ENCODE results near the gene ABLIM3.

ABLIM3 gene

GRCh38 chr5:149284501-149284900, 143.2 kb downstream of the ABLIM3 start:
- no peak for DNase-seq

- DNase-seq: no peak
These were observed 143.9 kb downstream of the ABLIM3 start for GRCh38 chr5:149285153-149285552.

GRCh38 chr5:149288436-149288835, 147.1 kb downstream of the ABLIM3 start:
- no peak for DNase-seq

GRCh38 chr5:149289301-149289700, 148.0 kb downstream of the ABLIM3 start:
- no peak for DNase-seq

GRCh38 chr5:149294872-149295829, 153.9 kb downstream of the ABLIM3 start:
- no peak for DNase-seq

GRCh38 chr5:149297340-149298025, 156.2 kb downstream of the ABLIM3 start:
- DNase-seq: no peak

GRCh38 chr5:149298163-149298562, 156.9 kb downstream of the ABLIM3 start:
- DNase-seq: no peak

GRCh38 chr5:149298842-149299404, 157.6 kb downstream of the ABLIM3 start:
- no peak for DNase-seq

GRCh38 chr5:149299451-149300054, 158.3 kb downstream of the ABLIM3 start:
- no peak for DNase-seq

- no peak for DNase-seq
These were observed 159.1 kb downstream of the ABLIM3 start for GRCh38 chr5:149300441-149300840.

GRCh38 chr5:149301049-149301743, 159.9 kb downstream of the ABLIM3 start:
- DNase-seq: no peak

GRCh38 chr5:149301744-149302380, 160.6 kb downstream of the ABLIM3 start:
- DNase-seq: no peak

GRCh38 chr5:149302641-149303040, 161.3 kb downstream of the ABLIM3 start:
- no peak for DNase-seq

- DNase-seq: no peak
These were observed 161.9 kb downstream of the ABLIM3 start for GRCh38 chr5:149303210-149303609.

GRCh38 chr5:149304195-149305078, 163.1 kb downstream of the ABLIM3 start:
- DNase-seq: no peak

- no peak for DNase-seq
These were observed 168.1 kb downstream of the ABLIM3 start for GRCh38 chr5:149309354-149309753.

Data from NCI-H1694 (cell line).